ENCODE results near the gene ATR. TPM values are rescaled to one million over a fixed set of nuclear protein-coding genes. Genes with fewer than 3 reads are reported as not detected.
"Not testable (repeated sequence)": the region's sequence is repeated elsewhere in the genome, so short reads cannot be mapped to it uniquely, and the experiment has no call there.

Gene ATR
- 8.3 TPM for total RNA-seq
- long read RNA-seq, partial matches to known transcripts, result 3 of 5 reads
- long read RNA-seq, other reads (novel, unspliced or antisense), result 2 of 5 reads

GRCh38 chr3:142578329-142579223, at the start of gene ATR:
ATR (minus strand) TSS chr3:142578733; CDS start chr3:142578704, 29 bp downstream.
- intact Hi-C loops (cut with micrococcal nuclease), result no loop called here
- DNase-seq, result peak; percentile 98
- peak; percentile 99 for ATAC-seq

DNA sequence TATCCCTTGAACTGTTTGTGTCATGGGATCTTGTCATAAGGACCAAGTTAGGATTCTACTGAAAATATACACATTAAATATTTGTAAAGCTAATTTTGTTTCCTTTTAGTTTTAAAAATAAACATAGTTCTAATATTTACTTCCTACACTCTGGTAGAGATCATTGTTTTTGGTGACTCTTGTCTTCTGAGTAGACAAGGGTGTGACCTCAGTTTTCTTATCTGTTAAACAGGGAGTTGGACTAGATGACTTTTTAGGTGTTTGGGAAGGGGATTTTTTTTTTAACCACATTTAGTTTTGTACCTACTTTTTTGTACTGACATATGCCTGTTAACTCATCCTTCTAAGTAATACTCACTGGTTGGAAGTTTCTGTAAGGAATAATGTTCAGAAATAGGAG, 48.4 kb upstream of the ATR start:
- DNase-seq, result no peak
- ATAC-seq, result no peak
- intact Hi-C loops (cut with micrococcal nuclease), result no loop called here

DNA sequence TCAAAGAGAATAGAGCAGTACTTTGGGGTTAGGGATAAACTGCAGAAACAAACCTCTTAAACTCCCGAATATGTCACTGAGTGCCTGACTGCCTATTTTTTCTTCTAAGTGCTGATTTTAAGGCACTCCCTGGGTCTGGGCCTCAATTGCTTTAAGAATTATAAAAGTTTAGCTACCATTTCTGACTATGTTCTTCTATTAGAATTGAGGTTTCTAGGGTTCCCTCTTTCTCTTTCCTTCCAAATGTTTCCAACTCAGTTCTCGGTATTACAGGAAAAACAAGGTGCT, 46.6 kb upstream of the ATR start:
- no peak for ATAC-seq
- no peak for DNase-seq
- intact Hi-C loops (cut with micrococcal nuclease), result no loop called here

- intact Hi-C loops (cut with micrococcal nuclease), result no loop called here
- ATAC-seq (no peak), DNase-seq (no peak)
Observed at GRCh38 chr3:142624341-142625152, 46.0 kb upstream of the ATR start.

DNA sequence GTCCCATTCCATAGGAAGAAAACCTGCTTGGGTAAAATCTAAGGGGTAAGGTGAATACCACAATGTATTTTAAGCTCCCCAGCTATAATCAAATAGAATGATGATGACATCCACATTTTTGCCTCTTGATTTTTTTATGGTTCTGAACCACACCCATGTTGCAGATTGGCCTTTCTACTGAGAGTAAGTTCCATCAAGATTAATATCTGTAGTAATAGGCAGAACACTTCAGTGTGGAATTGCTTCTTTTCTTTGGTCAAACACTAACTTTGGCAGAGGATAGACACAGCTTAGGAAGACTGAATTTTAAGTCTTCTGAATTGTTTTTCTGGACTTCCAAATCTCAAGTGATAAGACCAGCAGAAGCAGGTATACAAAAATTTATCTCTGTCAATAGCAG, 44.7 kb upstream of the ATR start:
- intact Hi-C loops (cut with micrococcal nuclease), result no loop called here
- DNase-seq (no peak), ATAC-seq (no peak)

DNA sequence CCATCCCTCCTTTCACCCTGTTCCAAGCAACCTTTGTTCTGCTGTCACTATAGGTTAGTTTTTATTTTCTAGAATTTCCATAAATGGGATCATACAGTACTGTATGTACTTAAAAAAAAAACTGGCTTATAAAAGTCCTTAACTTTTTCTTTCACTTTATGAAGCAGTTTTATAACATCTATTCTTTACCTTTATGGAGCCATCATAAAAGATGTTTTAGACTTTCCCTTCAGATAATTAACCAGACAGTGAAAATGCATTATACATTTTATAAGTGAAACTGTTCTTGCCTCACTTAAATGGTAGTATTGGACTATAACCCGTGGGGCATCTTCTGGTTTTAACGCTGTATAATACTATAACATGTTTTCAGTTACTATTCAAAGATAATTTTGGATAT, 43.9 kb upstream of the ATR start:
- DNase-seq, result no peak
- intact Hi-C loops (cut with micrococcal nuclease), result no loop called here
- ATAC-seq, result no peak

DNA sequence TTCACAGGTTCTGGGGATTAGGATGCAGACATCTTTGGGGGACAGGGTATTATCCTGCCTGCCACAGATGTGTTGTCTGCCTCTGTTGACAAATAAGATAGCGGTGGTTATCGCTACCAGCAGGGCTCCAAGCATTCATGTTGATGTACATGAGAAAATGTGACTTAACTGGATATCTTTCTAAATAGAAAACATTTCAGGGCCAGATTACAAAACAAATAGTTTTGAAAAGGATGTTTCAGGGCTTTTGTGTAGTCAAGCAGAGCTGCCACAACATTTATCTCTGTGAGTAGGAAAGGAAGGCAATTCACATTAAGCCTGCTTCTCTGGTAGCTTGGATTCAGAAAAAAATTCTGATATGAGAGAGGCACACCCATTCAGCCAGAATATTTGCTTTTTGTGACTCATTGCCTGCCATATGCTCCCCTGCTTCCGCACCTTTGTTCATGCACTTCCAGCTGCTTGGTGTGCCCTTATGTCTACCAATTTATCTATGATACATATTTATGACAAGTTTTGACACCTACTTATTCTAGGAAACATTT, 40.5 kb upstream of the ATR start:
- ATAC-seq (no peak), DNase-seq (no peak)
- intact Hi-C loops (cut with micrococcal nuclease), result no loop called here

- intact Hi-C loops (cut with micrococcal nuclease), result no loop called here
- DNase-seq (no peak), ATAC-seq (no peak)
Observed at GRCh38 chr3:142615171-142615570, 36.6 kb upstream of the ATR start.

- DNase-seq, result no peak
- intact Hi-C loops (cut with micrococcal nuclease), result no loop called here
- ATAC-seq, result no peak
Observed at GRCh38 chr3:142614059-142614626, 35.6 kb upstream of the ATR start.

GRCh38 chr3:142613491-142613890, 35.0 kb upstream of the ATR start:
- DNase-seq, result no peak
- intact Hi-C loops (cut with micrococcal nuclease), result no loop called here
- no peak for ATAC-seq

- ATAC-seq (no peak), DNase-seq (no peak)
- intact Hi-C loops (cut with micrococcal nuclease), result no loop called here
Observed at GRCh38 chr3:142611206-142611605, 32.7 kb upstream of the ATR start.

DNA sequence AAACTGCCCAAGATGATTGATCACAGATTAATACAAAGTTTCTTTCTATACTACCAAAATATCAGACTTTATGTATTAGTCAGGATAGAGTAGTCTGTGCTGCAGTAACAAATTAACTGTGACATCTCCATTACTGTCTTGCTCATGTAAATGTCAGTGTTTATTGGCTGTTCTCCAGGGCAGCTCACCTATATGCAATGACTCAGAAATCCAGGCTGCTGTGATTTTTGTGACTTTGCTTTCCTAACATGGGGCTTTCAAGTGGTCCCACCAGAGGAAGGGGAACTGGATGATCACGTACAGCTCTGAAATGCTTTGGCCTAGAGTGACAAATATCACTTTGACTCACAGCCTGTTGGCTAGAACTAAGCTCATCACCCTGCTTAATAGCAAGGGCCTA, 30.6 kb upstream of the ATR start:
- intact Hi-C loops (cut with micrococcal nuclease), result no loop called here
- DNase-seq (no peak), ATAC-seq (no peak)

- no peak for ATAC-seq
- intact Hi-C loops (cut with micrococcal nuclease), result no loop called here
- no peak for DNase-seq
Observed at GRCh38 chr3:142608631-142609030, 30.1 kb upstream of the ATR start.

GRCh38 chr3:142604940-142605339, 26.4 kb upstream of the ATR start:
- intact Hi-C loops (cut with micrococcal nuclease), result no loop called here
- DNase-seq, result no peak
- no peak for ATAC-seq

DNA sequence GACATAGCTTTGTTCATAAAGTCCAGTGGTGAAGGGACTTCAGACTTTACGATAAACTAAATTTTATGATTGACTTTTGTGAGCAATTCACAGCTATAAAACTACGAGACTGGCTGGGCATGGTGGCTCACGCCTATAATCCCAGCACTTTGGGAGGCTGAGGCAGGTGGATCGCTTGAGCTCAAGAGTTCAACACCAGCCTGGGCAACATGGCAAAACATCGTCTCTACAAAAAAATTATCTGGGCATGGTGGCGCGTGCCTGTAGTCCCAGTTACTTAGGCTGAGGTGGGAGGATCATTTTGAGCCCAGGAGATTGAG, 24.8 kb upstream of the ATR start:
- ATAC-seq; intact Hi-C loops (cut with micrococcal nuclease); DNase-seq: not testable (repeated sequence)

DNA sequence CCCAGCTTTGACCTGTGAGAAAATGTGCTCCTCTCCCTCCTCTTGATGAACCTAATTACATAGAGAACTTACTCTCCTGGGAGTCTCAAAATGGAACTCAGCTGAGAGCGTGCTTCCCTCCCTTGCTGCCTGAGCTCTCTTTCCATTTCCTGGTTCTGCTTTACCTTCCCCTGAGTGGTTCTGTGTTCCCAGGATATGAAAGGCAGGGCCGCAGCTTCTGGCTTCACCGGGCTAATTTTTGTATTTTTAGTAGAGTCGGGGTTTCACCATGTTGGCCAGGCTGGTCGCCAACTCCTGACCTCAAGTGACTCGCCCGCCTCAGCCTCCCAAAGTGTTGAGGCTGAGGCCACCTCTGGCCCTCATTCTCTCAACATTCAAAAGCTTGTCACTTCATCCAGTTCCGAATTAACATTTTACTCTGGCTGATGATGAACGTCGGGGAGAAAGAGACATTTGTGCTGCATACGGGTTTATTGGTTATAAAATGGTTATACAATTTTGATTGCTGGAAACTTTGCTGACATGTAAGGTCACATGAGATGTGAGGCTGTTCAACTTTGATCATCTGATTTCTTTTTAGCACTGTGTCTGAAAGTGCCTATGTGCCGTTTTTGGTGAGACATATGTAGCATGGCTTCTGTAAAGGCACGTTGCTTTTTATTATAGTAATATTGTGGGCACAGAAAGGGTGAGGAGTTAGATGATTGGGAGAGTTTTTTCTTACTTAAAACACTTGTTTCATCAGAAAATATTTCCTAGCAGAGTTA, 24.3 kb upstream of the ATR start:
- intact Hi-C loops (cut with micrococcal nuclease), result no loop called here
- no peak for DNase-seq
- no peak for ATAC-seq

GRCh38 chr3:142601713-142602112, 23.2 kb upstream of the ATR start:
- DNase-seq (no peak), ATAC-seq (no peak)

DNA sequence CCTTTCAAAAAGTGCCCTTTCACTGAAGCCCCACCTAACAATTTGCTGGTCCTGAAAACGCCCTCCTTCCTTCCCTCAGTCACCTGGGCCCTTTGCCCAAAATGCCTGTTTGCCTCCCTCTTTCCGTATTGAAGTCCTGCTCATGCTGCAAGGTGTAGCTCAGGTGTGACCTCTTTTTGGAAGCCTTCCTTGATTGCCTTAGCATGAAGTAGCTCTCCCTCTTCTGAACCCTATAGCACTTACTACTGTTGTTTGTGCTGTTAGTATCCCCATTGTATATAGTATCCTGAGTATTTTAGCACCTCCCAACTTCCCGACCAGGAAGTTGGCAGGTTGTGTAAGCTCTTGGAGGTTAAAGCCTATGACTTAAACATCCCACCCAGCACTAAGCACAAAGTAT, 19.4 kb upstream of the ATR start:
- intact Hi-C loops (cut with micrococcal nuclease), result loop anchor here (10.0 kb wide), 1 partner anchor 417 kb away; no protein-coding TSS in a partner anchor
- ATAC-seq (no peak), DNase-seq (no peak)

More at GRCh38 chr3:142601713-142602112, 23.2 kb upstream of the ATR start:
- intact Hi-C loops (cut with micrococcal nuclease), result no loop called here

DNA sequence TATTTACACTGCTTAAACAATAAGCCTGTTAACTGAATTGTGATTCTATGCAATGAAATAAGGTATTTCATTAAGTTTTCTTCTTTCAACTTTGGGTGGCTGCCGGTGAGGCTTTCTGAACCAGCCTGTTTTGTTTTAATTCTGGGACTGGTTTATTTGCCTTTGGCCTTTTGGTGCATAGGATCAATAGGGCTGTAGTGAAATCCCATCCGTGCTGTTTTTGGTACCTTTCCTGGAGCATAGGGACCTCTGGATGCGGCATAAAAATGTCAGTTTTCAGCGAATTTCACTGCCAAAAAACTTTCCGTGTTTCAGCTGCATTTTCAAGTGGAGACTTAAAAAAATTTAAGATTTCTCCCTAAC, 18.2 kb upstream of the ATR start:
- intact Hi-C loops (cut with micrococcal nuclease), result loop anchor here (10.0 kb wide), 1 partner anchor 418 kb away; no protein-coding TSS in a partner anchor
- DNase-seq (no peak), ATAC-seq (no peak)
